A549 (cell line): ENCODE results near the gene LIAS. TPM values are rescaled to one million over a fixed set of nuclear protein-coding genes. Genes with fewer than 3 reads are reported as not detected.

ENCODE experiments used
- ATAC-seq, 2 experiments: fragments of 200-7000 bp in 1 of 2; fragments of >200 bp in 1 of 2; cut with Nextera tagmentation in 1 of 2; cut with Tn5 transposase in 1 of 2; 3 replicates each; pipeline versions ENCODE4 v1.8.0 to v1.9.1; 2018 to 2020; ENCODE audit warnings: mild to moderate bottlenecking in 1 of 2, moderate library complexity in 1 of 2
- CTCF ChIA-PET: fragments of 300-600 bp; sonication (Branson Sonifier 250); formaldehyde crosslinking; extraction: SDS; loops from one replicate; lab custom pipeline; 2021; ENCODE audit warnings: antibody characterized with exemption, inconsistent platforms; lab: Yijun Ruan, JAX
- POLR2A ChIA-PET: fragments of 350-600 bp; formaldehyde crosslinking; extraction: SDS; loops from one replicate; lab custom pipeline; 2021; ENCODE audit warnings: antibody characterized with exemption, inconsistent platforms; lab: Yijun Ruan, JAX
- DNase-seq, 2 experiments: peaks; one replicate each; pipeline versions ENCODE4 v3.0.0 to v3.0.0-alpha.2; 2011 to 2016; ENCODE audit warnings: low read depth in 1 of 2, low spot score in 1 of 2
- FAIRE-seq: peaks from 2 replicates; lab custom pipeline; 2011; peaks lifted over from hg19 to GRCh38; lab: Jason Lieb, UNC
- H3K27ac ChIP-seq, 2 experiments: fragments of >200 bp; sonication (Bioruptor Twin); formaldehyde crosslinking; 3 replicates each; pipeline ENCODE4 v1.5.1; 2016 to 2017
- H3K4me1 ChIP-seq: fragments of >200 bp; sonication (Bioruptor Twin); formaldehyde crosslinking; 3 replicates; pipeline ENCODE4 v1.6.1; 2016
- H3K4me2 ChIP-seq: fragments of >200 bp; sonication (Bioruptor Twin); formaldehyde crosslinking; 3 replicates; pipeline ENCODE4 v1.6.1; 2016
- H3K4me3 ChIP-seq: fragments of >200 bp; sonication (Bioruptor Twin); formaldehyde crosslinking; 3 replicates; pipeline ENCODE4 v1.5.1; 2016
- H3K9me3 ChIP-seq: fragments of >200 bp; sonication (Bioruptor Twin); formaldehyde crosslinking; 3 replicates; pipeline ENCODE4 v1.6.1; 2016
- CBX2 ChIP-seq: fragments of 200-600 bp; sonication (generic); IDR thresholded peaks from 2 replicates; pipeline ENCODE4 v1.6.1; 2016; ENCODE audit warnings: low read depth, mild to moderate bottlenecking, borderline replicate concordance
- CBX8 ChIP-seq: fragments of 200-600 bp; sonication (generic); IDR thresholded peaks from 2 replicates; pipeline ENCODE4 v1.6.1; 2016
- EHMT2 ChIP-seq: fragments of 200-600 bp; sonication (generic); IDR thresholded peaks from 2 replicates; pipeline ENCODE4 v1.6.1; 2016; ENCODE audit warnings: antibody characterized with exemption, low read depth, mild to moderate bottlenecking, moderate library complexity
- GATA3 ChIP-seq: IDR thresholded peaks from 2 replicates; pipeline ENCODE4 v1.6.1; 2012; ENCODE audit warnings: borderline replicate concordance
- HEYL ChIP-seq: fragments of 250-450 bp; sonication (Bioruptor Pico); IDR thresholded peaks from 2 replicates; pipeline ENCODE4 v1.8.0; 2021; ENCODE audit warnings: mild to moderate bottlenecking, moderate library complexity
- HOXB13 ChIP-seq: fragments of 250-450 bp; sonication (Bioruptor Pico); IDR thresholded peaks from 2 replicates; pipeline ENCODE4 v1.5.0; 2020; ENCODE audit warnings: low read depth, mild to moderate bottlenecking, moderate library complexity
- MAFK ChIP-seq: fragments of 450-650 bp; IDR thresholded peaks from 2 replicates; pipeline ENCODE4 v1.6.1; 2014; ENCODE audit not compliant: partially characterized antibody
- MAZ ChIP-seq: fragments of 150-350 bp; IDR thresholded peaks from 2 replicates; pipeline ENCODE4 v1.6.1; 2014; ENCODE audit warnings: antibody characterized with exemption, low read depth, low read length, borderline replicate concordance
- NPAS2 ChIP-seq: fragments of 250-450 bp; sonication (Bioruptor Pico); IDR thresholded peaks from 2 replicates; pipeline ENCODE4 v1.8.0; 2022; ENCODE audit warnings: mild to moderate bottlenecking, moderate library complexity, borderline replicate concordance
- PHF8 ChIP-seq: fragments of 200-600 bp; sonication (generic); IDR thresholded peaks from 2 replicates; pipeline ENCODE4 v1.6.1; 2016; ENCODE audit warnings: low read depth, mild to moderate bottlenecking, antibody characterized with exemption, moderate library complexity, borderline replicate concordance
- TFCP2L1 ChIP-seq: fragments of 250-450 bp; sonication (Bioruptor Pico); IDR thresholded peaks from 2 replicates; pipeline ENCODE4 v1.5.0; 2021; ENCODE audit warnings: mild to moderate bottlenecking
- TP53 ChIP-seq: fragments of 250-450 bp; sonication (Bioruptor Pico); IDR thresholded peaks from 2 replicates; pipeline ENCODE4 v1.5.0; 2021; ENCODE audit warnings: mild to moderate bottlenecking, moderate library complexity
- ZFP36 ChIP-seq: fragments of 450-650 bp; IDR thresholded peaks from 2 replicates; pipeline ENCODE4 v1.6.1; 2014; ENCODE audit warnings: borderline replicate concordance; ENCODE audit not compliant: partially characterized antibody
- WGBS: methylation state at CpG from one replicate; pipeline ENCODE4 v1.1.6; 2017; ENCODE audit errors: missing lambda C conversion rate; 5-methylcytosine and 5-hydroxymethylcytosine counted together
- polyA plus RNA-seq, 4 experiments: library from polyadenylated mRNA; depleted of rRNA in 3 of 4; stranded (reverse); fragments of >200 nt; fragmentation: RNase III in 1 of 4; extraction: RNeasy Plus Mini Kit Qiagen cat#74134 plus additional on column Dnase treatment in 1 of 4; gene quantifications; 2 replicates in 3 of 4; 3 replicates in 1 of 4; pipeline ENCODE4 v1.2.3, GENCODE V29; 2011 to 2017
- TF ChIP-seq, protein P1 (sequence below): fragments of >200 bp; sonication (Bioruptor Twin); formaldehyde crosslinking; IDR thresholded peaks from 3 replicates; pipeline ENCODE4 v1.5.1; 2016
- TF ChIP-seq, protein P2 (sequence below): fragments of 200-600 bp; sonication (generic); IDR thresholded peaks from 2 replicates; pipeline ENCODE4 v1.6.1; 2016; ENCODE audit warnings: antibody characterized with exemption, mild to moderate bottlenecking, moderate library complexity

Gene LIAS
- polyA plus RNA-seq, 2 of the 4 experiments (the other 2 are of a cell fraction), result 11.3 to 22.3 TPM

DNA sequence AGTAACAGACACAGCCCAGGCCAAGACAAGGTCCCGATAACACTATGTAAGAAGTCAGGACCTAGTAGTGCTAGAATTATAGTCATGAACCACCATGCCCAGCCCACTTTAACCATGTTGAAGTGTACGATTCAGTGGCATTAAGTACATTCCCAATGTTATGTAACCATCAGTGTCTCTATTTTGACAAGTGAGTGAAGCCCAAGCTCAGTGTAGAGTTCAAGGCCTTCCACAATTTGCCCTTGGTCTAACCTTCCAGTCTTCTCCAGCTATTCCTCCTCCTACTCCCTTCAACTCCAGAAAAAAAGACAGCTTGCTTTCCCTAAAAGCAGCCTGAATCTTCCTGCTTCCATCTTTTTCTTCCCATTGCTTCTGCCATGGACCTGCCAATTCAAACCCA, 31.5 kb downstream of the LIAS start (continued):
- TF ChIP-seq, protein P1, sequence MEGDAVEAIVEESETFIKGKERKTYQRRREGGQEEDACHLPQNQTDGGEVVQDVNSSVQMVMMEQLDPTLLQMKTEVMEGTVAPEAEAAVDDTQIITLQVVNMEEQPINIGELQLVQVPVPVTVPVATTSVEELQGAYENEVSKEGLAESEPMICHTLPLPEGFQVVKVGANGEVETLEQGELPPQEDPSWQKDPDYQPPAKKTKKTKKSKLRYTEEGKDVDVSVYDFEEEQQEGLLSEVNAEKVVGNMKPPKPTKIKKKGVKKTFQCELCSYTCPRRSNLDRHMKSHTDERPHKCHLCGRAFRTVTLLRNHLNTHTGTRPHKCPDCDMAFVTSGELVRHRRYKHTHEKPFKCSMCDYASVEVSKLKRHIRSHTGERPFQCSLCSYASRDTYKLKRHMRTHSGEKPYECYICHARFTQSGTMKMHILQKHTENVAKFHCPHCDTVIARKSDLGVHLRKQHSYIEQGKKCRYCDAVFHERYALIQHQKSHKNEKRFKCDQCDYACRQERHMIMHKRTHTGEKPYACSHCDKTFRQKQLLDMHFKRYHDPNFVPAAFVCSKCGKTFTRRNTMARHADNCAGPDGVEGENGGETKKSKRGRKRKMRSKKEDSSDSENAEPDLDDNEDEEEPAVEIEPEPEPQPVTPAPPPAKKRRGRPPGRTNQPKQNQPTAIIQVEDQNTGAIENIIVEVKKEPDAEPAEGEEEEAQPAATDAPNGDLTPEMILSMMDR, result no peak

DNA sequence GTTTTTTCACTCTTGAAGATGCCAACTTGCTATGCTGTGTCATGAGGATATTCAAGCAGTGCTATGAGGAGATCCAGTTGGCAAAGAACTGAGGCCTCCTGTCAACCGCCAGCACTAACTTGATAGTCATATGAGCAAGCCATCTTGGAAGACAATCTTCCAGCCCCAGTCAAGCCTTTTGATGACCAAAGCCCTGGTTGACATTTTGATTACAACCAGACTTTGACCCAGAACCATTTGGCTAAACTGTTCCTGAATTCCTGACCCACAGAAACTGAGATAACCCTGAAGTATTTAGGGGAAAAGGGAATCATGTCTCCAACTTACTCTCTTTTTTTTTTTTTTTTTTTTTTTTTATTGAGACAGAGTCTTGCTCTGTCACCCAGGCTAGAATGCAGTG, 35.5 kb downstream of the LIAS start:
- Histone ChIP-seq H3K4me3 (no peak overlapping the region), H3K9me3 (no peaks in the 10 kb centered on the region), H3K4me2 (no peak overlapping the region), H3K27ac (no peak overlapping the region), H3K4me1 (peaks cover 39% of the 10 kb centered on the region)
- peak in 1 of 2 experiments; percentile 23; a peak in 3 of 6 replicates for ATAC-seq
- WGBS, result 94% methylated on average over 1 of the region's 1 CpG
- ChIA-PET CTCF (interaction anchor here (1.2 kb wide), 1 partner anchor 25 kb away, joined by 3 read pairs; no protein-coding TSS in a partner anchor), POLR2A (no interaction called here)
- FAIRE-seq, result no peak
- no peak for TF ChIP-seq MAFK
- TF ChIP-seq HOXB13 (CRISPR knock-in tag), result no peak
- TF ChIP-seq MAZ, result no peak
- TF ChIP-seq CBX2, result no peak
- no peak for TF ChIP-seq CBX8
- no peak for TF ChIP-seq ZFP36
- no peak for TF ChIP-seq PHF8
- no peak for TF ChIP-seq TP53 (CRISPR knock-in tag)
- no peak for TF ChIP-seq HEYL (CRISPR knock-in tag)
- TF ChIP-seq TFCP2L1 (CRISPR knock-in tag), result no peak
- no peak for TF ChIP-seq NPAS2
- TF ChIP-seq, protein P1, result no peak
- TF ChIP-seq, protein P2, sequence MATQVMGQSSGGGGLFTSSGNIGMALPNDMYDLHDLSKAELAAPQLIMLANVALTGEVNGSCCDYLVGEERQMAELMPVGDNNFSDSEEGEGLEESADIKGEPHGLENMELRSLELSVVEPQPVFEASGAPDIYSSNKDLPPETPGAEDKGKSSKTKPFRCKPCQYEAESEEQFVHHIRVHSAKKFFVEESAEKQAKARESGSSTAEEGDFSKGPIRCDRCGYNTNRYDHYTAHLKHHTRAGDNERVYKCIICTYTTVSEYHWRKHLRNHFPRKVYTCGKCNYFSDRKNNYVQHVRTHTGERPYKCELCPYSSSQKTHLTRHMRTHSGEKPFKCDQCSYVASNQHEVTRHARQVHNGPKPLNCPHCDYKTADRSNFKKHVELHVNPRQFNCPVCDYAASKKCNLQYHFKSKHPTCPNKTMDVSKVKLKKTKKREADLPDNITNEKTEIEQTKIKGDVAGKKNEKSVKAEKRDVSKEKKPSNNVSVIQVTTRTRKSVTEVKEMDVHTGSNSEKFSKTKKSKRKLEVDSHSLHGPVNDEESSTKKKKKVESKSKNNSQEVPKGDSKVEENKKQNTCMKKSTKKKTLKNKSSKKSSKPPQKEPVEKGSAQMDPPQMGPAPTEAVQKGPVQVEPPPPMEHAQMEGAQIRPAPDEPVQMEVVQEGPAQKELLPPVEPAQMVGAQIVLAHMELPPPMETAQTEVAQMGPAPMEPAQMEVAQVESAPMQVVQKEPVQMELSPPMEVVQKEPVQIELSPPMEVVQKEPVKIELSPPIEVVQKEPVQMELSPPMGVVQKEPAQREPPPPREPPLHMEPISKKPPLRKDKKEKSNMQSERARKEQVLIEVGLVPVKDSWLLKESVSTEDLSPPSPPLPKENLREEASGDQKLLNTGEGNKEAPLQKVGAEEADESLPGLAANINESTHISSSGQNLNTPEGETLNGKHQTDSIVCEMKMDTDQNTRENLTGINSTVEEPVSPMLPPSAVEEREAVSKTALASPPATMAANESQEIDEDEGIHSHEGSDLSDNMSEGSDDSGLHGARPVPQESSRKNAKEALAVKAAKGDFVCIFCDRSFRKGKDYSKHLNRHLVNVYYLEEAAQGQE, result no peak
- TF ChIP-seq GATA3, result no peak
- TF ChIP-seq EHMT2, result no peak
- DNase-seq, result no peak
